Middle frontal gyrus (tissue), 1 donor: ENCODE results near the gene ANO2.
"Not testable (repeated sequence)": the region's sequence is repeated elsewhere in the genome, so short reads cannot be mapped to it uniquely, and the experiment has no call there.

Source experiments
- DNase-seq: peaks from one replicate; pipeline ENCODE4 v3.0.0-alpha.2; 2015; ENCODE audit warnings: low spot score; ENCODE audit errors: extremely low spot score

ANO2 gene

DNA sequence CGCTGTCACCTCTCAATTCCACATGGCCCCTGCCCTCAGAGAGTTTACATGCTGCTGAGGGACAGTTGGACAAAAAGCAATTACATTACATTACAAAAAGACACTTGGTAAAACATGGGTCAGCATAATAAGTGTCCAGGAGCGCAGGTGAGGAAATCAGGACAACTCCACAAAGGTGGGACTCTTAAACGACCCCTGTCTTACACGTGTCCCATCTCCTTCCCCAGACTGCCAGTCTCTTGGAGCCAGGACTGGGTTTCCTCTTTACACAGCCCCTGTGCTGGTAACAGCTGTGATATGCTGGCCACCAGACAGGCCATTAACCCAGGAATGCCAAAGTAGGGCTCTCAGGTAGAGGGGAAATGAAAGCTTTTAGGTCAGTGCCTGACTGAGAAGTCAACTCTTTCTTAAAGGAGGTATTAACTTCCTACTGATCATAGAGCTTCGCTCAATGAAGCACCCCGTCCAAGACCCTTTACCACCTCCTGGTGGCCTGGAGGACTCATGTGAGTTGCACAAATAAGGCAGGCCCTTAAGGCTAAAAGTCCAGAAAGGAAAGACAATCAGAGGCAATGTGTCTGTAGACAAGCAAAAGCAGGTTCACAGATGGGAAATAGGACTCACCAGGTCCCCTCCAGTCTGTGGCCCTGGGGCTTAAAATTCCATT lies 55.5 kb downstream of the ANO2 start:
- no peak for DNase-seq

DNA sequence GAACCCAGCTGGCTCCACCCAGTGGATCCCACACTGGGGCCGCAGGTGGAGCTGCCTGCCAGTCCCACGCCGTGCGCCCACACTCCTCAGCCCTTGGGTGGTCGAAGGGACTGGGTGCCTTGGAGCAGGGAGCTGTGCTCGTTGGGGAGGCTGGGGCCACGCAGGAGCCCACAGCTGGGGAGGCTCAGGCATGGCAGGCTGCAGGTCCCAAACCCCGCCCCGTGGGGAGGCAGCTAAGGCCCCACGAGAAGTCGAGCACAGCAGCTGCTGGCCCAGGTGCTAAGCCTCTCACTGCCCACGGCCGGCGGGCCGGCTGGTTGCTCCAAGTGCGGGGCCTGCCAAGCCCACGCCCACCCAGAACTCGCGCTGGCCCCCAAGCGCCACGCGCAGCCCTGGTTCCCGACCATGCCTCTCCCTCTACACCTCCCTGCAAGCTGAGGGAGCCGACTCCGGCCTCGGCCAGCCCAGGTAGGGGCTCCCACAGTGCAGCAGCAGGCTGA lies 56.2 kb downstream of the ANO2 start:
- DNase-seq = no peak

DNA sequence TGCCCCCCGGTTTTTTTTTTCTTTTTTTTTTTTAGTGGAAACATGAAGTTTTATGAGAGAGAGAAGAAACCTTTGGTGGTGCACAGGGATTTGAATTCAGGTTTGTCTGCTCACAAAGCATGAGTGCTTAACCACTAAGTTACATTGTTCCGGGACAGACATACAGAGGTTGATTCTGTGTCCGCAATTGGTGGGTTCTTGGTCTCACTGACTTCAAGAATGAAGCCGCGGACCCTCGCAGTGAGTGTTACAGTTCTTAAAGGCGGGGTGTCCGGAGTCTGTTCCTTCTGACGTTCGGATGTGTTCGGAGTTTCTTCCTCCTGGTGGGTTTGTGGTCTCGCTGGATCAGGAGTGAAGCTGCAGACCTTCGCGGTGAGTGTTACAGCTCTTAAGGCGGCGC lies 57.2 kb downstream of the ANO2 start:
- not testable (repeated sequence) for DNase-seq

DNA sequence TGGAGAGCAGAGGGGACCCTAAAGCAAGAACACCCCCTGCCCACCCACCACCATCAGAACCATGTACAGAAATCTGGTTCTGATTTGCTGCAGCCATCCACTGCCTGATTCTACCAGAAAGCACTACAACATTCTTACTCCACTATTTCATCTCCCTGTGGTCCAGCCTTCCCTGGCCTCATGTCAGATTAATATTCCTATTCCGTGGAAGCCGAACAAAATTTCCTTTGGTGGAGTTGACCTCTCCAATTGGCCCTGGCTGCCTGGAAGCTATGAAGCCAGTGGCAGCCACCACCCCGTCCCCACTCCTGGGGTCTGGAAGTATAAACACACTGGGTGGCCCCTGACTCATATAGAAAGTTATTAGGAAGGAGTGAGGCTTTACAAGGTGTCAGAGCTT lies 60.2 kb downstream of the ANO2 start:
- DNase-seq = no peak

DNA sequence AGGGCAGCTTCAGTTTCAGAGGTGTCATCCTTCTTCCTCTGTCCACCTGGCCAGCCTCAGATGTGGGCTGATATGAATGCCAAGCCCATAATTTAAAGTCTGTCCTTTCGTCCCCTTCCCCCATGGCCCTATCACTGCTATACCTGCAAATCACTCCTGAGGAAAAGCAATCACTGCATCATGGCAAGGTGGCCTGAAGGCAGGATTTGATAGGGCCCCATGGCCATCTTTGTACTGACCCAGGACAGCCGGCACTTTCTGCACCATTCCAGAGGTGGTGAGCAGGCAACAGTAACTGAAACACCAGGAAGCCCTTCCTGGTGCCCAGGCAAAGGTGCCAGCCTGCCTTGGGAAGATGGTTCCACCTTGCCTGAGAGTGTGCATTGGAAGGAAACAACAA lies 60.8 kb downstream of the ANO2 start:
- DNase-seq = no peak

DNA sequence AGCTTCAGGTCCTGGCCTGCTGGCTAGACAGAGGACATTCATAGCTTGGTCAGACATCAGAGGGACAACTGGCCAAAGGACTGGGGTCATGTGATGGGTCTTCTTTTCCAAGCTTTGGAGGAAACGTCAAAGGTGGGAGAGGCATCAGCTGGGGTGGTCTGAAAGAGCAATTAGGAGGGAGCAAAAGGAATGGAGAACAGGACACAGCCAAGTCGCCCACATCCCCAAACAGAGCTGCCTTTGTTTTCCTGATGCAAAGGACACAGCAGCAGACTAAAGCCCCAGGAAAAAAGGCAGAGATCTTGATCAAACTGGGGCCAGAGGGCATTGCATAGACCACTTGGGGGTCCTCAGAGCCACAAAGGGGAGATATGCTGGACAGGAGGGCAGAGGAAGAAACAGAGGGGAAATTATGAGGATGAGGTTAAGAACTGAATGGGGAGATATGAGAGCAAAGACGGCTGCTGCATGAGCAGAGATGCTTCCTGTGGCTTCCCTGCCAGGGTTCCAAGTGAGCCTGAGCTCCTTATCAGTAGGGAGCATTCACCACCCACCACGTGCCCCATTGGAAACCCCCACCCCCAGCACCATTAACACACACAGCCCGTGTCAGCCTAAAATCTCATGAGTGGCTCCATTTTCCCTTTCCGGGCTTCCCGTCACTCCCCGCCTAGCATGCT lies 62.4 kb downstream of the ANO2 start:
- no peak for DNase-seq

DNA sequence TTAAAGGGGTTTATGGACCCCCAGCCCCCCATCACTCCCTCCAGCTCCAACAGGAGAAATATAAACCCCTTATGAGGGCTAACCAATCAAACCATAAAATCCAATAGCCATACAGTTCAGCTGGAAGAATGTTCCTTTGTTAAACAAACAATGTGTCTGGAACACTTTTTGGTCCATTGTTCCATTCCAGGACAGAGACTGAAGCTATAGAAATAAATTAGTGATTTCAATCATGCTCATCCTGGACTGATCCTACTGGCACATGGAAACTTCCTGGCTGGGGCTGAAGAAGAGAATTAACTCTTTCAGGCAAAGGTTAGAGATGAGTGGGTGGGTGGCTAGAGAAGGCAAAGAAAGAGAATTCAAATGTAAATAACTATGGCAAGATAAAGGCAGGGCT lies 63.4 kb downstream of the ANO2 start:
- no peak for DNase-seq

DNA sequence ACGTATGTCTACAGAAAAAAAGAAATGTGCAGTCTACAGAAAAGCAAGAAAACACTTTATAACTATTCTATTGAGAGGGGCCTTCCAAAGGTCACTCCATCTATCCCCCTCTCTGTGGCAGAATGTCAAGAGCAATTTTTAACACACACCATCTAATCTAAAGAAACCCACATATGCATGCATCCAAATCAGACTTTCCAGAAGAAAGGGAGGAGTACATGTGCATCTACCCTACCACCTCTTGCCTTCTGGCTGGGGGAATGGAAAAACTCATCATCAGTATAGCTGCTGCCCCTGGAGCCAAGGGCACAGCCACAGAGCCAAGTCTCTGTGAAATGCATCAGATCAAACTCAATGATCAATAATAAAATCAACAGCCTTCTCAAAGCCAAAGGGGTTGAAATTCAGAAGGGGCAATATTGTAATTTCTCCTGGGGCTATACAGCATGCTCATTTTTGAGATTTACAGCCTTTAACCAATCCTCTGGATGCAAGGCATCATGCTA lies 63.9 kb downstream of the ANO2 start:
- DNase-seq = no peak

DNA sequence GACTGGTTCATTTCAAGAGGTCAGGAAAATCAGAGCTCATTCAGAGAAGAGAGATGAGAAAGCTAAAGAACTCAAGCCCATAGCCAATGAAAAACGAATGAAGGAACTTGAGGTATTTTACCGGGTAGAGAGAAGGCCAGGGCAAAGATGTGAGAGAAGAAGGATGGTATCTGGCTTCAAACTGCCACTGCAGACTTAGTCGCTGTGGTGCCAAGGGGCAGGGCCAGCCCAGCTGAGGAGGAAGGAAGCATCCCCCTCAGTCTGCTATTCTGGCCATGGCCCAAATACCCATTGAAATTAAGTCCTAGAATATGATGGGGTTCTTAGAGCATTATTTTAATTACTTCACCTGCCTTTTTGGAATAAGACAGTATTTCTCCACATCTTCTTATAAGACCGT lies 69.2 kb downstream of the ANO2 start:
- no peak for DNase-seq

DNA sequence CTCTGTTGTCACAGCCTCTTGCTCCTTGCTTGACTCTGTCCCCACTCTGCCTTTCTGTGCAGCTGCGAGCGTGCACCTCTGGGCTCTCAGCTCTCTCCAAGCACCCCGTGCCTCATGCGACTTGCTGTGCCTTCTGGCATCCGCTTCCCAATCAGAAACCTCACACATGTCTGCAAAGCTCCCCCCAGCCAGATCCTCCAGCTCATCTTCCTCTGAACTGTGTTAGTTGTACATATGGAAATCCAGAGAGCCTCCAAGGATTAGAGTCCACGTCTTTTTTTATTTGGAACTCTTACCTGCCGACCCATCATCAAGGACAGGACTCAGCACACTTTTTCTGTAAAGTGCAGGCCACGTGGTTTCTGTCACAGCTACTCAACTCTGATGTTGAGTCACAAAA lies 70.5 kb downstream of the ANO2 start:
- DNase-seq = no peak

DNA sequence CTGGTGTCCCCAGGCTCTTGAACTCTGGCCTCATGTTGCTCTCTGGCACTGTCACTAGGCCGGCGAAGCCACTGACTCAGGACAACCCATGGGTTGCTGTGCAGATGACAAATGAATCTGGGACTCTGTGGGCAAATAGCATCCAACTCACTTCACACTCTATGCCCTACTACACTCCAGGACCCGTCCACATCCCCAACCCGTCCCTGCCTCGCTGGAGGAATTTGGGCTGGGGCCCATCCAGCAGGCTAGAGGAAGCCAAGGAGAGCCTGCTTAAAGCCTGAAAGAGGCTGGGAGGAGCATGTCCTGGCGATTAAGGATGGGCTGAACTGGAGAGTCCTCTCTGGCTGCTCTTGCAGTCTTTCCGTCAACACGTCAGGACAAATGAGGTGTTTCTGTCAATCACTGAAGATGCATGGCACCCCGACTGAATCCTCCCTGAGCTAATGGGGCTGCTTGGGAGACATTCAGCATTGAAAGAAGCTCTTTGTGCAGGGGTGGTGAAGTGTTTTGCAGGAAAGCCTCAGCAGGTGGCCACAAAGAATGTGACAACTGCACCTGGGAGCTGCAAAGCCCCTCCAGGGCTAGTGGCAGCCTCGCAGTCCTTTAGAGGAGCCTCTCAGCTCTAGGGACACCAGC lies 71.7 kb downstream of the ANO2 start:
- no peak for DNase-seq

DNA sequence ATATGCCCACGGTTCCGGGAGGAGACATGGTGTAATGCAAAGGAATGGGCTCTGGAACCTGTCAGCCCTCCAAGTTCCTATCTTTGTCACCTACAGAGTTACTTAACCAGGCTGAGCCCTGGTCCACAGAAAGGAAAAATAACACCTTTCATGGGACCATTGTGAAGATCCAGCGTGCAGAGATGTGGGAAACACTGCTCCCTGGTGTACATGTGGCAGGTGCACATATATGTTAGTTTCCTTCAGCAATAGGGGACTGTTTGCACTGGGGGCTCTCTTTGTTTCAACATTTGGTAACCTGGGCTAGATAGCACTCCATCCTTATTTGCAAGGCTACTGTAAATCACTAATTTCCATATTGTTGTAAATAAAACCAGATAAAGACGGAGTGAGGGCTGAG lies 72.3 kb downstream of the ANO2 start:
- no peak for DNase-seq

DNA sequence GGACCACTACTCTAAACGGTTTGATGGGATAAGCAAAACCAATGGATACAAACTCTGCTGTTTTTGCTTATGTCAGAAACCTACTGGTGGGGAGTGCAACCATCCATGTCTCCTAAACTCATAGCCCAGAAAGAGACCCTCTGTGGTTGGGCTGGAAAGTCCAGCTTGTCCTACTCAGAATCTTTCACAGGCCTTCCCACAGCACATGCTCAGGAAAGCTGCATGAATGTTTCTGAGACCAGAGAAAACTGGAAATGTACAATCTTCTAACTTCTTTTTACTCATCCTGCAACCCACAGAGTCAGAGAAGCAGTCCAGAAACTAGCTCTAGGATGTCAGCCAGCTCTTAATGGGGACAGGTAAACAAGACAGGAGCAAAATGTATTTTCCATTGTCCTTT lies 73.3 kb downstream of the ANO2 start:
- no peak for DNase-seq

DNA sequence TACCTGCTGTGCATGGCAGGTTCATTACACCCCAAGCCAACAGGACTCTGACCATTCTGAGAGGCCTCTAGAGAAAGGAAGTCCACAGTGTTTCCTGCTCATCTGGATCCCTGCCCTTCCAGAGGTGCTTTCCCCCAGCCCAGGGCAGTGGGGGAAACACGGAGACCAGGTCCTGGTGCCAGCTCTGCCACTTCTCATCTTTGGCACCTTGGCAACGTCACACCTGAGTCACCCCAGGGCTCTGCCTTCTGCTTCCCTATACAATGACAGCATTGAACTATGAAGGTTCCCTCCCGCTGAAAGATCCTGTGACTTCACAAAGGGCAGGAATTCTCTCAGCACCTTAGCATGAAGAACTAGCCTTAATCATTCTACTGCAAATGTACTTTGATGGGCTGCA lies 74.9 kb downstream of the ANO2 start:
- no peak for DNase-seq

DNA sequence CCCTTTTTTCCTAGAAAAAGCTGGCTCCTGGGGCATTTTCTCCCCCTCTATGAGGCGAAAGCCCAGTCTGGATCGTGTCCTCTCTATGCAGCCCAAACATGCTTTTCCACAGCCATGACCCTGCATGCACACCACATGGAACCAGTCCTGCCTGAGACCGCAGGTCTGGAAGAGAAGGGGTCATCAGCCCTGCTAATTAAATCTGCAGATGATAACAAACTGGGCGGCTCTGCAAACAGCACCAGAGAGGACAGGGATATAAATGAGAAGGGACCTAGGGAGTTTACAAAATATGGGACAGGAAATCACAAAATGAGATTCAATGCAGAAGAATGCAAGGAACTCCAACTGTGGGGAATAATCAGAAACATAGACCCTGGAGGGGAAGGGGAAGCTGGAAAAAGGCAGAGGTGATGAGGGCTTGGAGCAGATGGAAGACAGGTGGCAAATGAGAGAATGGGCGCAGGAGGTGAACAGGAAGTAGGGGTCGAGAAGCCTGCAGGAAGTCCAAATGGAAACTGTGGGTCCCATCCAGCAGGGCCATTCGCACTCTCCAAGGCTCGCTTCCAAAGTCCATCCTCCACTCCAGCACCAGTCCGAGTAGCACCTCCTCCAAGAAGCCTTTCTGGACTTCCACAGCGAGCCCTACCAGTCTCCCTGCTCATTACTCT lies 76.3 kb downstream of the ANO2 start:
- DNase-seq = no peak

DNA sequence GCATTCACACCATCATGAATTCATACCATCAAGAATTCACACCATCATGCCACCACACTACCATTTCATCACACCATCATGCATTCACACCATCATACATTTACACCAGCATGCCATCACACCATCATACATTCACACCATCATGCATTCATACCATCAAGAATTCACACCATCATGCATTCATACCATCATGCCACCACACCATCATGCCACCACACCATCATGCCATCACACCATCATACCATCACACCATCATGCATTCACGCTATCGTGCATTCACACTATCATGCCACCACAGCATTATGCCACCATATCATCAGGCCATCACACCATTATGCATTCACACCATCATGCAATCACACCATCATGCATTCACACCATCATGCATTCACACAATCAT lies 79.7 kb downstream of the ANO2 start:
- no peak for DNase-seq

DNA sequence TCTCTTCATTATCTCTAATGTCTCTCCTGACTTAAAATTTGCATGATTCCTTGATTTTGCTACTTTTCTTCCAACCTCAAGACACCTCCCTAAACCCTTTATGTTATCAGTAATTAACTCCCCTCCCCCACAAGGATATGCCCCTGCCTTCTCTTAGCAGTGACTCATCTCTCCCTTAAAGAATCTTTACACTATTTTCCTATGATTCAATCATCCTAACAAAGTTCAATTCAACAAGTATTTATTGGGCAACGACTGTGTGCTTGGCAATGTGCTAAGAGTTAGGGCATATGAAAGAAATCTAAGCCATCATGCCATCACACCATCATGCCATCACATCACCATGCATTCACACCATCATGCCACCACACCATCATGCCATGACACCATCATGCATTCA lies 80.1 kb downstream of the ANO2 start:
- no peak for DNase-seq

DNA sequence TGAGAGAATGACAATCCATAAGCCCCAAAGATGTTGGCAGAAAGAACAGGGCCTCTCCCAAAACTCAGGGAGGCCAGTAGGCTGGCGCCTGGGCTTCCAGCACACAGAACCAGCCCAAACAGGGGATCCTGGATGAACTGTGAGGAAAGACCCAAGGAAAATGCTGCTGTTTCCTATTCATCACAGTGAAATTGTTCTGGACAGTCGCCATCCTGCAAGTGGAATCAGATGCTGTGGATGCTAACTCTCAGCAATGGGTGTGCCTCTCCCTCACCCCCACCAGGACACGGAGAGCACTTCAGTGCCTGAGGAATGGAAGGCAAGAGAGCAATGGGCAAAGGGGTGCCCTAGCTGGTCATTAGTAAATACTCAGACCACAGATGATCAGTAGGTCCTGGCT lies 80.8 kb downstream of the ANO2 start:
- DNase-seq = no peak

DNA sequence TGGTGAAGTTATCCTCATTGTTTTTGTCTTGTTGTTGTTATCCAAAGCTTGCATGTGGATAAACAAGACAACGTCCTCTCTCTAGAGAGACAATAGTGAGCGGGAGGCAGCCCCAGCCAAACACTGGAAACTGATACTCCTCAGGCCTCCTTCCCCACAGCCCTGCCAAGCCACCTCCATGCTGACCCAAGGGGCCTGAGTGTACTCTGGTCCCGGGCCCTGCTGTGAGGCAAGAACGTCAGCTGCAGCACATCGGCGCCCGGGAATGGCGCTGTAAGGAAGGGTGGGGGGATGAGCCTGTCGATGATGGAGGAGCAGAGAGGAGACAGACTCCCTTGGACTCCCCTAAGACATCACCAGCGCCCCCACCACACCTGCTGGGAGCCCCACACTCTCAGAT lies 83.6 kb downstream of the ANO2 start:
- DNase-seq = no peak

DNA sequence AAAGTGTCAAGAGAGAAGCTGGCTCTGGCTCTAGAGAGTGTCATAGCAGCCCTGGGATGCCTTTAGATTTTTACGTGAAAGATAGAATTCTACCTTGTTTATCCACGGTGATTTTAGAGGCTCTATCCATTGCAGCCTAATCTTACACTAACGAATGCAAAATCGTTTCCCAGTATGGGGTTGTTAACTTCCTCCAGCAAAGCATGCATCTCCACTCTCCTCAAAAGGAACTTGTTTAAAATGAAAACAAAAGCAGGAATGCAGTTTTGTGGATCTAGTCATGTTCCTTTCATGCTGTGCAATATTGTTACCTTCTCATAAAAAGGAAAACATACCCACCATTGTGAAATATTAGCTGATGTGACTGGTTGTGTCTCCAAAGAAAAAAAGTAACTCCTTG lies 88.4 kb downstream of the ANO2 start:
- no peak for DNase-seq

DNA sequence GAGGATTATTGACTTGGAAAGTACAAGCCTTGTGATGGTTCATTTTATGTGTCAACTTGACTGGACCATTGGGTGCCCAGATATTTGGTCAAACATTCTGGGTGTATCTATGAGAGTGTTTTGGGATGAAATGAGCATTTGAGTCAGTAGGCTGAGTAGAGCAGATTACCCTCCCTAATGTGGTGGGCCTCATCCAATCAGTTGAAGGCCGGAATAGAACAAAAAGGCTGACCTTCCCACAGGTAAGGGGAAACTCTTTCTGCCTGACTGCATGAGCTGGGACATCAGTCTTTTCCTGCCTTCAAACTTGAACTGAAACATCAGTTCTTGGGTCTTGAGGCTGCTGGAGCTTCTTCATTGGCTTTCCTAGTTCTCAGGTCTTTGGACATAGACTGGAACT lies 98.1 kb downstream of the ANO2 start:
- no peak for DNase-seq

DNA sequence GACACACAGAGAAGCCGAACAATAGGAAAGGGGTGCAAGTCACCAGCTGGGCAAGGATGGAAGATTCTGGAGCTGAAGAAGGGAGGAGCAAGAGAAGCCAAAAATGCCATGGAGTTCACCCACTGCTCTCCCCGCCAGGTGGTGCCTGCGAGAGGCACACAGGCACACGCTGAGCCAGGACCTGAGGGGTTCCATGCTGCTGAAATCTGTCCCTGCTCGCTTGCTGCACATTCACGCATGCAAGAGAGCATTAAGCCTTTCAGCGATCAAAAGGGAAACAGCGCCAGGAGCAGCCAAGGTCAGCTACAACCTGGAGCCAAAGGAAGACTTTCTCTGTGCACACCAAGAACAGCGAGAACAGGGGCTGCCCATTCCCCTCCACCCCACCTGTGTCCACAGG lies 104.1 kb downstream of the ANO2 start:
- no peak for DNase-seq
